Thyroid gland (tissue), 4 donors: ENCODE data around the gene FSD1L. TPM values are rescaled to one million over a fixed set of nuclear protein-coding genes. Genes with fewer than 3 reads are reported as not detected.

ENCODE experiments used
- DNase-seq, 2 donors: peaks; one replicate each; pipeline ENCODE4 v3.0.0-alpha.2; 2019
- H3K27ac ChIP-seq, 3 donors: fragments of 200-600 bp; sonication (generic); 1 replicate in 2 of 3; 2 replicates in 1 of 3; pipeline ENCODE4 v1.5.1; 2016 to 2019; ENCODE audit warnings: mild to moderate bottlenecking in 1 of 3, moderate library complexity in 1 of 3
- H3K27me3 ChIP-seq: fragments of 200-600 bp; sonication (generic); one replicate; pipeline ENCODE4 v1.5.1; 2019
- H3K36me3 ChIP-seq, 2 donors: fragments of 200-600 bp; sonication (generic); one replicate each; pipeline ENCODE4 v1.5.1; 2016 to 2019
- H3K4me1 ChIP-seq, 2 donors: fragments of 200-600 bp; sonication (generic); one replicate each; pipeline ENCODE4 v1.5.1; 2017 to 2019
- H3K4me3 ChIP-seq, 3 donors: fragments of 200-600 bp; sonication (generic); replicated peaks in 1 of 3; 1 replicate in 2 of 3; 2 replicates in 1 of 3; pipeline ENCODE4 v1.5.1; 2016; ENCODE audit warnings: mild to moderate bottlenecking in 1 of 3
- H3K9me3 ChIP-seq: fragments of 200-600 bp; sonication (generic); one replicate; pipeline ENCODE4 v1.5.1; 2017
- CTCF ChIP-seq, 6 experiments: fragments of 200-600 bp in 3 of 6; fragments of 450-650 bp in 3 of 6; sonication (generic) in 3 of 6; IDR thresholded peaks; one replicate each; pipeline ENCODE4 v1.5.1; 2016 to 2019; ENCODE audit warnings: antibody characterized with exemption in 6 of 6, mild to moderate bottlenecking in 2 of 6, inconsistent platforms in 1 of 6, moderate library complexity in 1 of 6
- POLR2A ChIP-seq, 2 donors: fragments of 450-650 bp; IDR thresholded peaks; one replicate each; pipeline ENCODE4 v1.6.1; 2017; ENCODE audit warnings: antibody characterized with exemption in 2 of 2, mild to moderate bottlenecking in 2 of 2, moderate library complexity in 1 of 2
- WGBS, 2 donors: methylation state at CpG; one replicate each; pipeline ENCODE4 v1.1.5; 2017; 5-methylcytosine and 5-hydroxymethylcytosine counted together
- intact Hi-C: fragments of 100-400 bp; cut with DNase I; formaldehyde crosslinking; loops from one replicate; pipeline ENCODE4 v1.15.1; 2023
- total RNA-seq, 4 donors: library from RNA; depleted of rRNA; stranded (reverse); fragments of >200 nt; gene quantifications; one replicate each; pipeline ENCODE4 v1.2.3, GENCODE V29; 2016

Gene FSD1L
- total RNA-seq, 4 donors from 2014 or later, result 5.9 to 9.0 (median 8.3) TPM

DNA sequence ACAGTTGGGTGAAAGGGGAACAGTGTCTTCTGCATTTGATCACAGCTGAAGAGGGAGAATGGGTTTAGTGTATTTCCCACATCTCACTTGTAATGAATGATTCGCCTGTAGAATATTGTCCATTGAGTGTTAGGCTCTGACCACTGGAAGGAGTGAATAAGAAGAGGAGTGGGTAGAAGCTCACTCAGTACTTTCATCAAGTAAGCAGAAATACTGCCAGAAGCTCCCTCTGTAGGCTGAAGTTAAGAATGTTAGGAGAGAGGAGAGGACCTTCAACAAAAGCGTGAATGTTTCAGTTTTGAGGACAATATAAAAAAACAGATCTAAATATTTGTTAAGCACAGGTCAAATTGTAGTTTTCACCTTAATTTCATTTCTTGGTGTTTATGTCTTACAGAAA lies 27.5 kb downstream of the FSD1L start:
- no peaks in the 10 kb centered on the region for H3K27me3 ChIP-seq
- no peaks in the 10 kb centered on the region for H3K9me3 ChIP-seq
- DNase-seq, result no peak
- H3K4me3 ChIP-seq, result no peak overlapping the region
- 70 to 75% methylated on average over 2 of the region's 2 CpGs for WGBS, 2 donors
- no peaks in the 10 kb centered on the region for H3K36me3 ChIP-seq
- TF ChIP-seq POLR2A (IDR thresholded peaks at IDR 0.05) (no peak), CTCF (IDR thresholded peaks at IDR 0.05) (peak in 3 of 6 experiments; percentile 8 to 31 (median 16))
- no peak overlapping the region for H3K27ac ChIP-seq
- intact Hi-C loops, result no loop called here
- no peaks in the 10 kb centered on the region for H3K4me1 ChIP-seq

- no peaks in the 10 kb centered on the region for H3K4me1 ChIP-seq
- H3K27me3 ChIP-seq, result no peaks in the 10 kb centered on the region
- no peak overlapping the region for H3K4me3 ChIP-seq
- TF ChIP-seq CTCF (IDR thresholded peaks at IDR 0.05) (no peak), POLR2A (IDR thresholded peaks at IDR 0.05) (no peak)
- no peak overlapping the region for H3K27ac ChIP-seq
- DNase-seq, result no peak
- H3K9me3 ChIP-seq, result no peaks in the 10 kb centered on the region
- H3K36me3 ChIP-seq, result no peaks in the 10 kb centered on the region
- intact Hi-C loops, result no loop called here
These were observed 32.0 kb downstream of the FSD1L start for GRCh38 chr9:105479846-105480245.

GRCh38 chr9:105483618-105484017 lies 35.8 kb downstream of the FSD1L start:
- H3K36me3 ChIP-seq, result no peaks in the 10 kb centered on the region
- H3K27me3 ChIP-seq, result no peaks in the 10 kb centered on the region
- no peak overlapping the region for H3K27ac ChIP-seq
- TF ChIP-seq CTCF (IDR thresholded peaks at IDR 0.05) (no peak), POLR2A (IDR thresholded peaks at IDR 0.05) (no peak)
- intact Hi-C loops, result no loop called here
- H3K4me1 ChIP-seq, result no peaks in the 10 kb centered on the region
- H3K9me3 ChIP-seq, result no peaks in the 10 kb centered on the region
- no peak overlapping the region for H3K4me3 ChIP-seq
- no peak for DNase-seq

- Histone ChIP-seq H3K27me3 (no peaks in the 10 kb centered on the region), H3K27ac (no peak overlapping the region), H3K9me3 (no peaks in the 10 kb centered on the region), H3K4me1 (no peaks in the 10 kb centered on the region), H3K4me3 (no peak overlapping the region), H3K36me3 (no peaks in the 10 kb centered on the region)
- TF ChIP-seq POLR2A (IDR thresholded peaks at IDR 0.05), result no peak
- TF ChIP-seq CTCF (IDR thresholded peaks at IDR 0.05), result no peak
- intact Hi-C loops, result no loop called here
- DNase-seq, result no peak
- WGBS, 2 donors, result 96 to 97% methylated on average over 2 of the region's 2 CpGs
These were observed 36.4 kb downstream of the FSD1L start for GRCh38 chr9:105484226-105484625.

DNA sequence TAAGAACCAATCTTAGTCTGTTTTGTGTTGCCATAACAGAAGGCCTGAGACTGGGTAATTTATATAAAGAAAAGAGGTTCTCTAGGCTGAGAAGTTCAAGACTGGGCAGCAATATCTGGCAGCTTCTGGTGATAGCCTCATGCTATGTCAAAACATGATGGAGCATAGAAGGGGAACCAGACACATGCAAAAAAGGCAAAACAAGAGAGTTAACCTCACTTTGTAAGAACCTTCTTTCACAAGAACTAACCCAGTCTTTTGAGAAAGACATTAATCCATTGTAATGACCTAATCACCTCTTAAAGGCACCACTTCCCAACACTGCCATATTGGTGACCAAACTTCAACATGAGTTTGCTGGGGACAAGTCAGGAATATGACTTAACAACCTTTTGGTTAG lies 37.3 kb downstream of the FSD1L start:
- intact Hi-C loops, result no loop called here

More for the DNA sequence above, 37.3 kb downstream of the FSD1L start:
- Histone ChIP-seq H3K36me3 (no peaks in the 10 kb centered on the region), H3K9me3 (no peaks in the 10 kb centered on the region), H3K27me3 (no peaks in the 10 kb centered on the region), H3K4me3 (no peak overlapping the region), H3K4me1 (no peaks in the 10 kb centered on the region), H3K27ac (no peak overlapping the region)
- TF ChIP-seq POLR2A (IDR thresholded peaks at IDR 0.05) (no peak), CTCF (IDR thresholded peaks at IDR 0.05) (no peak)
- no peak for DNase-seq
